Measurements from ENCODE around the gene TRIM63.
A peak's percentile ranks its signal among the peaks of the same experiment; 100 is the strongest.
"Not testable (repeated sequence)": the region's sequence is repeated elsewhere in the genome, so short reads cannot be mapped to it uniquely, and the experiment has no call there.

TRIM63 gene
- total RNA-seq = 0 reads per million in 3 experiments

DNA sequence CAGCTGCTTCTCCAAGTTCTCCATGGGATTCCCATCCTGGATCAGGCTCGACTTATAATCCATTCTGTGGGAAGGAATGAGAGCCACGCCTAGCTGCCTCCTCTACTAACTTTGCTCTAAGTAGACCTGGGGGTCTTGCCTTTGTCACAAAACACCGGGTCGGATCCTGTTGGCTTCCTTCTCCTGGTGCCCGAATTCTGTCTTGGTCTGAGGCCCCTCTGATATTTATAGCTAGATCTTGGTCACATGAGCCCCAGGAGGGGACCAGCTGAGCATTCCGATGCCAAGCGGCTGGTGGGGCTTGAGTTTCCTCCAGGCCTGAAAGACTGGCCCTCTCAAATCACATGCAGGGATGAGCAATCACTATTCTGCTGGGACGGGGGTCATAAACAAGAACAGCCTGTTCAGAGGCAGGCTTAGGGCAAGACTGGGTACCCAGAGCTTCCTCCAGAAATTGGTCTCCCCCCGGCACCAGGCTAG lies at the start of gene TRIM63:
Gene TRIM63, minus strand, starts transcription at position 199 of the 480 bp plus-strand sequence. Its CDS starts 136 bp downstream, at position 63.
- DNase-seq = no peak

DNA sequence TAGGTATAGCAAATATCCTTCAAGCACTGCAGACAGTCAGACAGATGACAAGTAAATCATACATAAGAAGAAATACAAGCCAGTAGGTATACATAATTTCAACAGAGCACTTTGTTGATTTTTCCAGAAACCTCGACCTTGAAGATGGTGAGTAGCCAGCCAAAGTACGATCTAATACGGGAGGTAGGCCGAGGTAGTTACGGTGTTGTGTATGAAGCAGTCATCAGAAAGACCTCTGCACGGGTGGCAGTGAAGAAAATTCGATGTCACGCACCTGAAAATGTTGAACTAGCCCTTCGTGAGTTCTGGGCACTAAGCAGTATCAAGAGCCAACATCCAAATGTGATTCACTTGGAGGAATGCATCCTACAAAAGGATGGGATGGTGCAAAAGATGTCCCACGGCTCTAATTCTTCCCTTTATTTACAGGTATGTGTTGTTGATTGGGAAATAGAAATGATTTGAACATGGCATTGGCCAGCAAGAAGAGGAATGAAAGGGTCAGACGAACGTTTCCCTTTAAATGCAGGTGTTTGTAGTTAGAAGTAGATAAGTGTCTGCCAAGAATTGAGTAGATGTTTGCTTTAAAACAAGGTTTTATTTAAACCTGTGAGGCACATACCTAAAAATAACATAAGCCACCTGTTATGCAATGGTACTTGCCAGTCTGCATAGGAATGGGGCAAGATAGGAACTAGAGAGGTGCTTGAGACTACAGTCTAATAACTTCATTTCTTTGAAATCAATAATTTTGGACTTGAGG lies 46.9 kb upstream of the TRIM63 start:
- DNase-seq = no peak

DNA sequence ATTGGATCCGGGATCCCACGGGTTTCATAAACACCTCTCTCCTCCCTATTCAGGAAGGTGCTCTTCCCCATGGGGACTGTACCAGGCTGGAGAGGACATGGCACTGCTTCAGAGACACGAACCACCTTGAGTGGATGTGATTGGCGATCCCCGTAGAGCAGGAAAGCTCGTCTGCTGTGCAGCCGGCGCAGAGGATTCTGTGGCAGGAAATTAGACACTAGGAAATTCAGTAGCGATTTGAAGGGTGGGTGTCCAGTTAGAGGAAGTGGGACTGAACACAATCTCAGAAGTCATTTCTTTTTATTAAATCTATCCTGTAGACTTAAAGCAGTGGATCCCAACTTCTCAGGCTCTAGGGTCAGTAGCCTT lies 45.0 kb upstream of the TRIM63 start:
- DNase-seq = no peak

DNA sequence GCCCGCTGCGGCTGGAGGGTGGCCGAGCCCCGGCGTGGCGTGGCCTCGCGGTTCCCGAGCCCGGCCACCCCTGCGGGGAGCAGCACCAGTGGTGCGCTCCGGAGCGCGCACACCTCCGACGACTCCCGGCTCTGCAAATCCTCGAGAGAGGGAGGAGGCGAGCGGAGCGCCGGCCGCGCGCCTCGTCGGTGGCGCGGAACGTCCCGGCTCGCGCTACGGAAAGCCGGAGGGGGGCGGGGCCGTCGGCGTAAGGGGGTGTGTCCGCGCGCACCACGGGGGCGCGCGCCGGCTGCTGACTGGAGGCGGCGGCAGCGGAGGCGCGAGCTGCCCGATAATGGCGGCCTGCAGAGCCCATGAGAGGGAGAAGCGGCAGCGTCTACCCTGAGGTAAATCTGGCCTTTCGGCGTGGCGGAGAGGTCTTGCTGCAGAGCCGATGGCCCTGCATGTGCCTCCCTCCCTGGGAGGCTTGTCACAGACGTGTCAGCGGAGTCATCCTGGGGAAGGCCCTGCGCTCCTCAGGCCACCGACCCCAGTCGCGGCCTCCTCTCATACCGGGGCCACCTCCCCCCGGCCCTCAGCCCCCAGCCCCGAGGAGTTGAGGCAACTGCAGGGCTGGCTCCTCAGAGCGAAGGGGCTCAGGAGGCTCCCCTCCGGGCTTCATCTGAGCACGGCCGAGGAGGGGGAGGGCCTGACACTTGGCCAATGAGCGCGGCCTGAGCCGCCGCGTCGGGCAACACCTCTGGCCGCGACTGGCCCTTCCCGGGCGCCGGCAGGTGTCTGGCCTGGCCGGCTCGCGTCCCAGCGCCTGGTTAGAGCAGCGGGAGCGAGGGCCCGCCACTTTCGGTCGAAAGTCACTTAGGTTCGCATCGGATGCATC lies 44.3 kb upstream of the TRIM63 start, which contains the start of gene PDIK1L:
Gene PDIK1L, plus strand, starts transcription at position 295 of the 877 bp plus-strand sequence. CDS start 2,485 bp downstream, outside the sequence.
- peak; percentile 93 for DNase-seq

DNA sequence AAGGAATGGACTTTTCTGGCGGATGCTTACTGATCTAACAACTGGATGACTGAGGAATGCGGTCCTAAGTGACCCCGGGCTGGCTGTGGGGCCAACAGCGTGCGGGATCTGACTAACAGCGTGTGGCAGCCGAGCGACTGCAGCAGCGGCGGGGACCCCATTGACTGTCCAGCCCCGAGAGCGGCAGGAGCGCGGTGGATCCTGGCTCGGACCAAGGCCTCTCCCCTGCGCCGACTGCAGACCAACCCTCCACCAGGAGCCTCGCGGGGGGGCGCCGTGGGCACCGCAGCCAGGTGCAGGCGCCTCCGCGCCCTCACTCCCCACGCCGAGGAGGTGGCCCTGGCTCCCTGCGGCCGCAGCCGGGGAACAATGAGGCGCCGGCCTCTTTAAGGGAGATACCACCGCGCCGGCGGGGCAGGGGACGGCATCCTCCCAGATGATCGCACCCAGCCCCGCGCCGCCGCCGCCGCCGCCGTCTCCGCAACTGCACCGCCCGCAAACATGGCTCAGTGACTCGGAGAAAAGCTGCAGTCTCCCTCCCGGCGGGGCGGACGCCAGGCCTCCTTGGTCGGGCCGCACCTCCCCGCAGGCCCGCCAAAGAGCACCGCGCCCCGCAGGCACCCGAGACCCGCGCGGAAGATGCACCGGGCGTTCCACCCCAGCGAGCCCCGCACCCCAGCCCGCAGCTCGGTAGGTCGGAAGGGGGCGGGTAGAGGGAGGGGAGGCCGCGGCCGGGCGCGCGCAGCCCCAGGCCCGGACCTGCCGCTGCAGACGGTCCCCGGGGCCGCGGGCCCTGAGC lies 43.5 kb upstream of the TRIM63 start:
- peak; percentile 77 for DNase-seq

DNA sequence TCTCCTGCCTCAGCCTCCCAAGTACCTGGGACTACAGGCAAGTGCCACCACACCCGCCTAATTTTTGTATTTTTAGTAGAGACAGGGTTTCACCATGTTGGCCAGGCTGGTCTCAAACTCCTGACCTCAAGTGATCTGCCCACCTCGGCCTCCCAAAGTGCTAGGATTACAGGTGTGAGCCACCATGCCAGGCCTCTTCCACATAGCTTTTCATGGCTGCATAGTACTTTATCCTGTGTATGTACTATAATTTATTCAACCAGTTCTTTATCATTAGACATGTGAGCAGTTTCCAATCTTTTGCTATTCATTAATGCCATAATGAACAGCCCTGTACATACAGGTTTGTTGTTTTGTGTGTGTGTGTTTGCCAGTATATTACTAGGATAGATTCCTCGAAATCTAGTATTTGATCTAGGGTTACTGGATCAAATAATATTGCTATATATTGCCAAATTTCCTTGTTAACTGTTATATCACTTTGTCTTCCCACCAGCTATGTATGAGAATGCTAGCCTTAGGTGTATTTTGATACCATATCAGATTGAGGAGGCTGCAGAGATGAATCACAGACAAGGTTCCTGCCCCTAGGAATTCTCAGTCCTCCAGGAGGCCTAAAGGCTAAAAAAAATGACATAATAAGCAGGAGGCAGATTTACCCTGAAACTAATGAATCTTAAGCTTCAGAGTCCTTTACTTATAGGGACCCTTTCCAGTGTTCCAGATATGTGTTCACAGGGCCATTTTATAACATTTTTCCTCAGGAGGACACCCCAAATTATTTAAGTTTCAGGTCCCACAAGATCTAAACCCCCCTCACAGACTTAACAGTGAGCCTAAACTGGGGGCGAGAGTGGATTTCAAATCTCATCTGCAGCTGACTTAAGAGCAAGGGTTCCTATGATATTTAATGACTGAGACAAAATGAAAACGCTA lies 42.1 kb upstream of the TRIM63 start:
- DNase-seq = no peak

DNA sequence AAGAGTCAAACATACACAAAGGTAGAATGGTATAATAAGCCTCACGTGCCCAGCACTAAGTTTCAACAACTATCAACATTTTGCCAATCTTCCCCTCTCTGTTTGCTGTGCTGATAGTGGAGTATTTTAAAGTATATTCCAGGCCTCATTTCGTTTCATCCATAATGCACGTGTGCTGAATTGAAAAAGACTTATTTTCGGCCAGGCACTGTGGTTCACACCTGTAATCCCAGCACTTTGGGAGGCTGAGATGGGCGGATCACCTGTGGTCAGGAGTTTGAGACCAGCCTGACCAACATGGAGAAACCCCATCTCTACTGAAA lies 37.8 kb upstream of the TRIM63 start:
- DNase-seq = not testable (repeated sequence)

DNA sequence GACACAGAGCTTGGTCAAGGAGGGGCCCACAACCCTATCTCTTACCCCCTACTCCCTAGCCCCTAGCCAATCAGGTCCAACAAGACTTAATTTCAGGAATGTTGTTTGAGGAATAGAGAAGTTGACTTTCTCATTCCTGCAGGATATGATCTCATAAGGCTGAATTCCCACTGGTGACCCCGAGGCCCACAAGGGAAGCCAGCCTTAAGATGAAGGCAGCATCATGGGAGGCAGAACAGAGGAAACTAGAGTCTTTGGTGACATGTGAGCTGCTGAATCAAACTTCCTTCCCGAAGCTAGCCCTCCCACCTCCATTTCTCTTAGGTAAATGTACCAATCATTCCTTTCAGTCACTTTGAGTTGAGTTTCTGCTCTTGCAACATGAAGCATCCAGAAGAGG lies 35.1 kb upstream of the TRIM63 start:
- no peak for DNase-seq

DNA sequence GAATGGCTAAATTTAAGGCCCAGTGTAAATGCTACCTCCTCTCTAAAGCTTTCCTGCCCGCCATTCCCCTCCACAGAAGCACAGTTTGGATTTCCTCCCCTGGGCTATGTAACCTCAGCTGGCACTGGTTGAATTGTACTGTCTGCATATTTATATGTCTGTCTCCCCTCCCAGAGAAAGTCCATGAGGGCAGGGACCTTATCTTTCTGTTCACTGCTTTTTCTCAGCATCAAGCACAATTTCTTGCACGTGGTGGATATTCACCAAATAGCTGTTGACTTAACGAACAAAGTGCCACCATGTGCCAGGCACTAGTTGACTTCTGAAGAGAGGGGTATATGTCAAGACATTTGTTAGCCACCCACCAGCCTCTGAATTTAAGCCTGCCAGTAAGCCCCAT lies 34.7 kb upstream of the TRIM63 start:
- no peak for DNase-seq

DNA sequence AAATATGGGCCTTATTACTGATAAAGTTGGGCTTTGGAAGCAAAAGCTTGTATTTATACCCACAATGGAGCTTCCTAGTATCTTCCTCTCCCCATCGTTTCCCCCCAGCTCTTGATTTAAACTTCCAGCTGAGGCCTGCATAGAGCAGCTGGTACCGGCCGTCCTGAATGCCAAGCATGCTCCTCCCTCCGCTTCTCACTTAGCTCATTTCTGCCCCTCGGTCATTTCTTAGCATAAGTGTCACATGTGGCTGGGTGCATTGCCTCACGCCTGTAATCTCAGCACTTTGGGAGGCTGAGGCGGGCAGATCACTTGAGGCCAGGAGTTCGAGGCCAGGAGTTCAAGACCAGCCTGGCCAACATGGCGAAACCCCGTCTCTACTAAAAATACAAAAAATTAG lies 32.8 kb upstream of the TRIM63 start:
- DNase-seq = not testable (repeated sequence)

DNA sequence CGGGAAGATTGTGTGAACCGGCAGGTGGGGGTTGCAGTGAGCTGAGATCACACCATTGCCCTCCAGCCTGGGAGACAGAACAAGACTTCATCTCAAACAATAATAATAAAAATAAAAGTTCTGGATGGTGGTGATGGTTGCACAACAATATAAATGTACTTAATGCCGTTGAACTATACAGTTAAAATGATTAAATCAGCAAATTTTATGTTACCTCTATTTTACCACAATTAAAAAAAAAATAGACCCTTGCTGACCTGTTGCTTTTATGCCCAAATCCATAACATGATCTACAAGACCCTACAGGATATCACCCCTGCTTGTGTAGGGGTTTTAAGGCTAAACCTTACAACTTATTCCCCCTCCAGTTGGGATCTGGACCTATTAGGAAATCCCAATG lies 32.4 kb upstream of the TRIM63 start:
- no peak for DNase-seq

DNA sequence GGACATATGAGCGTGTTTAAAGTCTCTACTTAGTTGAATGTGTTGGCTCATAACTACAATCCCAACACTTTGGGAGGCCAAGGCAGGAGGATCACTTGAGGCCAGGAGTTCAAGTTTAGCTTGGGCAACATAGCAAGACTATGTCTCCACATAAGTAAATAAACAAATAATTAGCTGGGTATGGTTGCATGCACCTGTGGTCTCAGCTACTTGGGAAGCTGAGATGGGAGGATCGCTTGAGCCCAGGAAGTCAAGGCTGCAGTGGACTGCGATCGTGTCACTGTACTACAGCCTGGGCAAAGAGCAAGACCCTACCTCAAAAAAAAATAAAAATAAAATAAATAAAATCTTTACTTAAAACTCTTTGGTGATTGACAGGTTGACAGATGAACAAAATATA lies 31.2 kb upstream of the TRIM63 start:
- no peak for DNase-seq

DNA sequence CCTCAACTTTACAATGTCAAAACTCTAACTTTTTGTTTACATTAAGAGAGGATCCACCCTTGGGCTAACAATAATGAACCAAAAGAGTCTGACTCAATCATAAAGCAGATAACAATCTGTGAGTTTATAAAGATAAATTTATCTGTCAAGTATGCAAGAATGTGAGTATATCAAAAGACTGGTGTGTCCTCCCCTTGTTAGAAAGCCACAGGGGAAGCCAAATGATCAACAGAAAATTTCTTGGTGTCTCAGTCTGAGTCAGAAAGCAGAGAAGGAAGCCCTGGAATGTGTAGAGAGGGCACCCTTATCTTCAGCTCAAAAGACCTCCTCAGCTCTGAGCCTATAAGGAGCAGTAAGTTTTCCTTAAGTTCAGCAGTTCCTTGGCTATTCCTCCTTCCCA lies 30.3 kb upstream of the TRIM63 start:
- DNase-seq = no peak

DNA sequence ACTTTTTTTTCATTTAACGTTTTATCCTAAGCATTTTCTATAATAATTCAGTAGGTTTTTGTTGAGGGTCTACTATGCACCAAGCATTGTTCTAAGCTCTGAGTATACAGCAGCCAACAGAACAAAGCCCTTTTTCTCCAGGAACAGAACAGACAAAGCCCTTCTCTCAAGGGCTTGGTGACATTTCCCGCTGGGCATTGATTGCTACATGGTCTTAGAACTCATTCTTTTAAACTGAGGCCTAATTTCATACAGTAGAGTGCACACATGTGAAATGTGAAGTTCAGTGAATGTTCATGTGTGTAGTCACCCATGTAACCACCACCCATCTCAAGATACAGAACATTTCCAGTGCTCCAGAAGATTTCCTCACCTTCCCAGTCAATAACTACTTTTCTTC lies 29.0 kb upstream of the TRIM63 start:
- DNase-seq = no peak

DNA sequence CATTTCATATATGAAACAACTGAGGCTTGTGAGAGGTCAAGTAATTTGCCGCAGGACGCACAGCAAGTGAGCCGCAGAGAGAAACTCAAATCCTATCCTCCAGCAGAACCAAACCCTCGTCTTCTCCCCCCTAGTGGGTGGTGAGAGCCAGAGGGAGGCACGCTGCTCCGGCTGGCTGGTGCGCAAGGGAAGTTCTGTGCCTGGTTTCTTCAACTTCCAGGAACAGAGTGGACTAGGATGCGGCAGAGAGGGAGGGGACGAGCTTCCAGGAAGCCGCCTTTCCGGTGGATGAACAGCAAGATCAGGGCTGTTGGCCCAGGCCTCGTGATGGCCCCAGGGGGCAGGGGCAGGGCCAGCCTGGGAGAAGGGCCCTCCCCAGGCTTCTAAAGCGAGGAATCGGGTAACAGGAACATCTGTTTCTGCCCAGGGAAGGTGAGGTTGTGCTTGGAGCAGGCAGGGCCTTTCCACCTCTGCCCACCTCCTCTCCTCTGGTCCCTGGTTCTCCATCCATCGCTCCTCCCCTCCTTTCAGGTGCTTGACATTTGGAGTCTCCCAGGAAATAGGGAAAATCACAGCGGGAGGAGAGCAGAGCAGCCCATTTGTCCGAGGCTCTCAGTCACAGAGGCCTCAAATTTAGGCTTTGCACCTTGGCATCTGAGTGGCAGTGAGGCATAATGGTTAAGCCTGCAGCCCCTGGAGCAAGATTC lies 27.4 kb upstream of the TRIM63 start:
- no peak for DNase-seq

DNA sequence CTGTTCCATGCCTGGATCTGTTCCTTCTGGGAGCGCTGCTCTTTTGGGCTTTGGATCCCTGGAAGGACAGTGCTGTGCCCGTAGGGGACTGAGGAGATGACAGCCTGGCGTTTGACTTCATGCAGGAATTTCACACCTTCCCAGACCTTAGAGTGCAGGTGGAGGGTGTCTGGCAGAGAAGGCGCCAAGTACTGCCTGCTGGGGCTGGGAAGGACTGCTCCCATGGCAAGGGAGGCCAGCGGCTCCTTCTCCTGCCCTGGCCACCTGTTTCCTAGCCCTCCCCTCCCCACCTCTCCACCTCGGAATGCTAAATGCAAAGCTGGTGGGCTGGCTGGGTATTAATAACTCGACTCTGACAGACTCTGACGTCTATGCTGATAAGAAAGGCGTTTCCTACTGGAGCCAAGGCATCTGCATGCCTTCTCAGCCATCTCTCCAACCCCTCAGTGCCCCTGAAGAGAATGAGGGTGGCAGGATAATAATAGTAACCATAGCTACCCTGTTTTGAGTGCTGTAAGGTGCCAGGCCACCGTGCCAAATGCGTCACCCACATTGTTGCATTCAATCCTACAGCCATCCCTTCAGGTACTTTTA lies 26.7 kb upstream of the TRIM63 start:
- no peak for DNase-seq

DNA sequence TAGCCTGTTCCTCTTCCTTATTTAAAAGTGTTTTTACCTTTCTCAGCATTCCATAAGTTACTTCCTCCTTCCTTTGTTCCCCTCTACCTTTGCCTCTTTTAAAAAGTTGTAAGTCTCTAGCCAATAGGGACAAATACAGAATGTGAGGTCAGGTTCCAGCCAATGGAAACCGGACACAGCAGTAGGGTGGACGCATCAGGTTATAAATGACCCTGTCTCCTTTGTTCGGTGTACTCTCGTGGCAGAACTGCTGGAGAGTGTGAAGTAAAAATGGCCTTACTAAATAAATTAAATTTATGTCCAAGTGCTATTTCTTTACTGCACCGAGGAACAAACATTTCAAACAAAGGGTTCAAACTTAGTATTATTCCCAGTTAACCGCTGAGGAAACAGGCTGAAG lies 26.1 kb upstream of the TRIM63 start:
- DNase-seq = not testable (repeated sequence)

DNA sequence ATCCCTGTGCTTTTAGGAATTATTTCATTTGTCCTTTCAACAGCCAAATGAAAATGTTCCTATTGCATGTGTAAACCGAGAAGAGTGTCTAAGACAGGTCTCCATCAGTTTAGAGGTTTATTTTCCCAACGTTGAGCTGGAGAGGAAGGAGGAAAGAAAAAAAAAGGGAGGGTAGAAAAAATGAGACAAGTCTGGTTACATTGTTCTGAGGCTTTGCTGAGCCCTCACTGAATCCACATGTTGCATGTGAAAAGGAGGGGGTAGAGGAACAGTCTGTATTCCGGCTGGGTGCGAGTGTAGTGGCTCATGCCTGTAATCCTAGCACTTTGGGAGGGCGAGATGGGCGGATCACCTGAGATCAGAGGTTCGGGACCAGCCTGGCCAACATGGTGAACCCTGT lies 25.0 kb upstream of the TRIM63 start:
- no peak for DNase-seq

DNA sequence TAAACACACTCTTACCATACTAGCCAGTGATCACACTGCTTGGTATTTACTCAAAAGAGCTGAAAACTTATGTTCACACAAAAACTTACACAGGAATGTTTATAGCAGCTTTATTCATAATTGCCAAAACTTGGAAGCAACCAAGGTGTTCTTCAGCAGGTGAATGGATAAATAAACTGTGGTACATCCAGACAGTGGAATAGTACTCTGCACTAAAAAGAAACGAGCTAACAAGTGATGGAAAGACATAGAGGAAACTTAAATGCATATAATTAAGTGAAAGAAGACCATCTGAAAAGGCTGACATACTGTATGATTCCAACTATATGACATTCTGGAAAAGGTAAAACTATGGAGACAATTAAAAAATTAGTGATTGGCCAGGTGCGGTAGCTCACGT lies 23.5 kb upstream of the TRIM63 start:
- no peak for DNase-seq

DNA sequence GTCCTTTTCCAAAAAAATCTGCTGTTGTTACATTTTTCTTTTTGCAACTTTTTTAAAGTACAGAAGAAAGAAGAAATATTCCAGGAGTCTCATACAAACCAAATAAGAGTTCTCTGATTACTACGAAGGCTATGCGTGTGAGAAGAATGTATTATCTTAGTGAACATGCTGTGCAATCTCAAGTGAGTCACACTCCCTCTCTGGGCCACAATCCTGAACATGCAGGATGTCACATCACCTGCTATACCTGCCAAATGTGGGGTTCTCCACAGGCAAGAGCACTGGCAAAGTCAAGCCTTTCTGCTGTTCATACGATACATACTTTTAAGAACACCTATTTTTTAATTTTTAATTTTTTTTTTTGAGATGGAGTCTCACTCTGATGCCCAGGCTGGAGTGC lies 21.7 kb upstream of the TRIM63 start:
- no peak for DNase-seq

DNA sequence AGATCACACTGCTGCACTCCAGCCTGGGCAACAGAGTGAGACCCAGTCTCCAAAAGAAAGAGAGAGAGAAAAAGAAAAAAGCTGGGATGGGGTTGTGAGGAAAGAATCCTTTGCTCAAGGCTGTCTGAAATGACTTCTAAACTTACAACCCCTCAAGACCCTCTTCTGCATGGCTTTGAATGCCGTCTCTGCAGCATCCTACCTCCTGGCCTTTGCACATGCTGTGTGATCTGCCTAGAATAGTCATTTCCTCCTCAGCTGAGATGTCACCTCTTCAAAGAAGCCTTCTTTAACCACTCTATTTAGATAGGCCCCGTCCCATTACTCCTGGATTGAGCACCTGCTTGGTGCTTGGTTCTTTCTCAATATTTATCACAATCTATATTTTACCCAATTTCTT lies 17.4 kb upstream of the TRIM63 start:
- DNase-seq = no peak

Measured in central memory CD4-positive, alpha-beta T cell (primary cell).